Trophoblast cell (in vitro differentiated cells and primary cell): ENCODE measurements around the gene FAM20C.

Experiments
- DNase-seq, 2 donors: peaks; one replicate each; pipeline ENCODE4 v3.0.0-alpha.2; 2016
- H2AFZ ChIP-seq: 2 replicates; pipeline ENCODE4 v1.6.1; 2013; ENCODE audit warnings: low read length, moderate library complexity, mild to moderate bottlenecking; ENCODE audit not compliant: insufficient read depth, poor library complexity
- H2AK5ac ChIP-seq: 2 replicates; pipeline ENCODE4 v1.6.1; 2013; ENCODE audit warnings: mild to moderate bottlenecking, low read length
- H2BK120ac ChIP-seq: 2 replicates; pipeline ENCODE4 v1.6.1; 2013; ENCODE audit warnings: low read length, mild to moderate bottlenecking, moderate library complexity; ENCODE audit not compliant: insufficient read depth, poor library complexity
- H2BK12ac ChIP-seq: 2 replicates; pipeline ENCODE4 v1.6.1; 2013; ENCODE audit warnings: mild to moderate bottlenecking, low read length, moderate library complexity
- H2BK5ac ChIP-seq: 2 replicates; pipeline ENCODE4 v1.6.1; 2013; ENCODE audit warnings: low read length, low read depth, moderate library complexity, mild to moderate bottlenecking; ENCODE audit not compliant: poor library complexity
- H3K14ac ChIP-seq: 2 replicates; pipeline ENCODE4 v1.6.1; 2013; ENCODE audit warnings: mild to moderate bottlenecking, low read length
- H3K18ac ChIP-seq: 2 replicates; pipeline ENCODE4 v1.6.1; 2013; ENCODE audit warnings: mild to moderate bottlenecking, low read length
- H3K23ac ChIP-seq: 2 replicates; pipeline ENCODE4 v1.6.1; 2013; ENCODE audit warnings: low read length
- H3K27ac ChIP-seq: 2 replicates; pipeline ENCODE4 v1.5.1; 2013; ENCODE audit warnings: low read depth, mild to moderate bottlenecking, inconsistent platforms, low read length, moderate library complexity
- H3K27me3 ChIP-seq: 2 replicates; pipeline ENCODE4 v1.6.1; 2013; ENCODE audit warnings: inconsistent platforms, mild to moderate bottlenecking, low read length, moderate library complexity; ENCODE audit not compliant: insufficient read depth
- H3K36me3 ChIP-seq, 2 experiments: 1 replicate in 1 of 2; 2 replicates in 1 of 2; pipeline ENCODE4 v1.6.1; 2013; ENCODE audit warnings: low read length in 2 of 2, mild to moderate bottlenecking in 2 of 2, moderate library complexity in 1 of 2; ENCODE audit not compliant: insufficient read depth in 2 of 2, control insufficient read depth in 1 of 2
- H3K4ac ChIP-seq: 2 replicates; pipeline ENCODE4 v1.6.1; 2013; ENCODE audit warnings: low read depth, mild to moderate bottlenecking, low read length, moderate library complexity
- H3K4me1 ChIP-seq, 2 experiments: 1 replicate in 1 of 2; 2 replicates in 1 of 2; pipeline ENCODE4 v1.6.1; 2013; ENCODE audit warnings: low read length in 2 of 2, mild to moderate bottlenecking in 2 of 2, moderate library complexity in 1 of 2; ENCODE audit not compliant: insufficient read depth in 2 of 2, control insufficient read depth in 1 of 2
- H3K4me2 ChIP-seq: 2 replicates; pipeline ENCODE4 v1.6.1; 2013; ENCODE audit warnings: inconsistent platforms, mild to moderate bottlenecking, low read length, moderate library complexity
- H3K4me3 ChIP-seq: 2 replicates; pipeline ENCODE4 v1.5.1; 2013; ENCODE audit warnings: mild to moderate bottlenecking, low read depth, low read length, inconsistent platforms
- H3K79me1 ChIP-seq: one replicate; pipeline ENCODE4 v1.6.1; 2013; ENCODE audit warnings: low read length
- H3K79me2 ChIP-seq: 2 replicates; pipeline ENCODE4 v1.6.1; 2013; ENCODE audit warnings: low read length, mild to moderate bottlenecking; ENCODE audit not compliant: control insufficient read depth, insufficient read depth, poor library complexity
- H3K9ac ChIP-seq: 2 replicates; pipeline ENCODE4 v1.6.1; 2013; ENCODE audit warnings: mild to moderate bottlenecking, low read length
- H3K9me3 ChIP-seq: 2 replicates; pipeline ENCODE4 v1.6.1; 2013; ENCODE audit warnings: low read depth, mild to moderate bottlenecking, control low read depth, inconsistent platforms, low read length; ENCODE audit not compliant: insufficient read depth
- H4K12ac ChIP-seq: 2 replicates; pipeline ENCODE4 v1.6.1; 2013; ENCODE audit warnings: low read depth, mild to moderate bottlenecking, low read length, moderate library complexity
- H4K8ac ChIP-seq: 2 replicates; pipeline ENCODE4 v1.6.1; 2013; ENCODE audit warnings: low read depth, mild to moderate bottlenecking, low read length, moderate library complexity
- H4K91ac ChIP-seq: one replicate; pipeline ENCODE4 v1.6.1; 2013; ENCODE audit warnings: low read depth, mild to moderate bottlenecking, low read length, moderate library complexity
- whole genome bisulfite sequencing: extraction: QIAGEN DNeasy Blood & Tissue Kit; methylation state at CpG from one replicate; pipeline ENCODE4 v1.1.7; 2013; ENCODE audit warnings: missing lambda C conversion rate; ENCODE audit not compliant: insufficient read length, insufficient coverage; ENCODE audit errors: extremely low coverage; 5-methylcytosine and 5-hydroxymethylcytosine counted together

Gene FAM20C

GRCh38 chr7:274266-274665 is 81.9 kb downstream of the FAM20C start:
- Histone ChIP-seq H2AFZ (no peak overlapping the region), H3K14ac (no peak overlapping the region), H3K4me2 (no peak overlapping the region), H3K9ac (no peak overlapping the region), H4K8ac (no peak overlapping the region), H2BK120ac (no peak overlapping the region), H3K27me3 (no peaks in the 10 kb centered on the region), H4K12ac (no peak overlapping the region), H2BK5ac (no peak overlapping the region), H3K27ac (no peak overlapping the region), H2BK12ac (no peak overlapping the region), H3K4me1 (no peaks in the 10 kb centered on the region), H3K79me2 (no peaks in the 10 kb centered on the region), H3K18ac (no peak overlapping the region), H3K4me3 (no peak overlapping the region), H3K79me1 (no peaks in the 10 kb centered on the region), H2AK5ac (no peak overlapping the region), H3K23ac (no peak overlapping the region), H3K9me3 (peaks cover 30% of the 10 kb centered on the region), H3K36me3 (no peaks in the 10 kb centered on the region), H3K4ac (no peak overlapping the region), H4K91ac (no peak overlapping the region)
- no CpG with 5 or more reads among the region's 2 CpGs for WGBS
- DNase-seq, result no peak

GRCh38 chr7:276230-276835 is 84.0 kb downstream of the FAM20C start:
- Histone ChIP-seq H3K27me3 (no peaks in the 10 kb centered on the region), H2BK120ac (no peak overlapping the region), H2BK12ac (no peak overlapping the region), H3K4me3 (no peak overlapping the region), H3K9ac (no peak overlapping the region), H2BK5ac (no peak overlapping the region), H2AK5ac (no peak overlapping the region), H3K9me3 (peaks cover 31% of the 10 kb centered on the region), H3K4me2 (no peak overlapping the region), H2AFZ (no peak overlapping the region), H3K4me1 (no peaks in the 10 kb centered on the region), H3K79me1 (no peaks in the 10 kb centered on the region), H3K23ac (no peak overlapping the region), H3K4ac (no peak overlapping the region), H4K12ac (no peak overlapping the region), H3K18ac (no peak overlapping the region), H4K8ac (no peak overlapping the region), H3K36me3 (no peaks in the 10 kb centered on the region), H3K27ac (no peak overlapping the region), H3K14ac (no peak overlapping the region), H4K91ac (no peak overlapping the region), H3K79me2 (no peaks in the 10 kb centered on the region)
- no CpG with 5 or more reads among the region's 10 CpGs for WGBS
- no peak for DNase-seq

GRCh38 chr7:277228-277627 is 84.9 kb downstream of the FAM20C start:
- Histone ChIP-seq H3K4me2 (no peak overlapping the region), H2BK5ac (no peak overlapping the region), H2AFZ (no peak overlapping the region), H2BK12ac (no peak overlapping the region), H3K79me1 (no peaks in the 10 kb centered on the region), H3K36me3 (no peaks in the 10 kb centered on the region), H4K8ac (no peak overlapping the region), H3K4me3 (no peak overlapping the region), H4K12ac (no peak overlapping the region), H3K79me2 (no peaks in the 10 kb centered on the region), H3K9me3 (peaks cover 25% of the 10 kb centered on the region), H2AK5ac (no peak overlapping the region), H3K4ac (no peak overlapping the region), H3K27ac (no peak overlapping the region), H3K23ac (no peak overlapping the region), H4K91ac (no peak overlapping the region), H3K18ac (no peak overlapping the region), H3K14ac (no peak overlapping the region), H3K27me3 (no peaks in the 10 kb centered on the region), H2BK120ac (no peak overlapping the region), H3K9ac (no peak overlapping the region), H3K4me1 (no peaks in the 10 kb centered on the region)
- DNase-seq, result peak in 1 of 2 donors; percentile 4
- no CpG with 5 or more reads among the region's 4 CpGs for WGBS

GRCh38 chr7:278081-278480 is 85.7 kb downstream of the FAM20C start:
- Histone ChIP-seq H4K8ac (no peak overlapping the region), H3K9me3 (peaks cover 19% of the 10 kb centered on the region), H4K91ac (no peak overlapping the region), H3K79me2 (no peaks in the 10 kb centered on the region), H3K4me3 (no peak overlapping the region), H3K9ac (no peak overlapping the region), H3K18ac (no peak overlapping the region), H3K4me1 (no peaks in the 10 kb centered on the region), H3K4ac (no peak overlapping the region), H3K4me2 (no peak overlapping the region), H2AK5ac (no peak overlapping the region), H3K36me3 (no peaks in the 10 kb centered on the region), H2BK120ac (no peak overlapping the region), H2BK5ac (no peak overlapping the region), H3K79me1 (no peaks in the 10 kb centered on the region), H2AFZ (no peak overlapping the region), H4K12ac (no peak overlapping the region), H3K27me3 (no peaks in the 10 kb centered on the region), H3K27ac (no peak overlapping the region), H3K23ac (no peak overlapping the region), H3K14ac (no peak overlapping the region), H2BK12ac (no peak overlapping the region)
- WGBS, result no CpG with 5 or more reads among the region's 5 CpGs
- DNase-seq, result no peak
